ENCODE results near the gene MRPL10.

DNA sequence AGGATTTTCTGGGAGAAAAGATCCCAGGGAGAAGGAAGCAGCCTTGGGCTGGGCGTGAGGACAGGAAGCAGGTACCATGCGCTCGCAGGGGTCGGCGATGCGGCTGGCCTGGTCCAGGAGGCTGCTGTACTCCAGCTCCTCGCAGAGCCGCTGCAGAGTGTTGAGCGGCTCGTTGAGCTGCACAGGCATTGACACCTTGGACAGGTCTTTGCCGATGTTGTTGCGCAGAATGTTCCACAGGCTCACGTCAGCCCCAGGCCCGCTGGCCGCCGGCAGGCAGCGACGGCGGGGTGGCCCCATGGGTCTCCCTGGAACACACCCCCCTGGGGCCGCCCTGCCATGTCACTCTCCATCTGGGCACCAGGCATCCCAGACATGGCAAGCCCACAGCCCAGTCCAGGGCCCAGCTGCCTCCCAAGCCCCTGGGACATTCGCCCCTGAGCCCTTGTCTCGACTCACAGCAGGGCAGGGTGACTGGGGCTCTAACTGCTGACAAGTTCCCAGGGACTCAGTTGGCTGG is 17.8 kb downstream of the MRPL10 start:
- TF ChIP-seq, protein P1, sequence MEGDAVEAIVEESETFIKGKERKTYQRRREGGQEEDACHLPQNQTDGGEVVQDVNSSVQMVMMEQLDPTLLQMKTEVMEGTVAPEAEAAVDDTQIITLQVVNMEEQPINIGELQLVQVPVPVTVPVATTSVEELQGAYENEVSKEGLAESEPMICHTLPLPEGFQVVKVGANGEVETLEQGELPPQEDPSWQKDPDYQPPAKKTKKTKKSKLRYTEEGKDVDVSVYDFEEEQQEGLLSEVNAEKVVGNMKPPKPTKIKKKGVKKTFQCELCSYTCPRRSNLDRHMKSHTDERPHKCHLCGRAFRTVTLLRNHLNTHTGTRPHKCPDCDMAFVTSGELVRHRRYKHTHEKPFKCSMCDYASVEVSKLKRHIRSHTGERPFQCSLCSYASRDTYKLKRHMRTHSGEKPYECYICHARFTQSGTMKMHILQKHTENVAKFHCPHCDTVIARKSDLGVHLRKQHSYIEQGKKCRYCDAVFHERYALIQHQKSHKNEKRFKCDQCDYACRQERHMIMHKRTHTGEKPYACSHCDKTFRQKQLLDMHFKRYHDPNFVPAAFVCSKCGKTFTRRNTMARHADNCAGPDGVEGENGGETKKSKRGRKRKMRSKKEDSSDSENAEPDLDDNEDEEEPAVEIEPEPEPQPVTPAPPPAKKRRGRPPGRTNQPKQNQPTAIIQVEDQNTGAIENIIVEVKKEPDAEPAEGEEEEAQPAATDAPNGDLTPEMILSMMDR (IDR thresholded peaks at IDR 0.05): no peak
- no peak for TF ChIP-seq POLR2A (IDR thresholded peaks at IDR 0.05)
